GM21447 (cell line): ENCODE measurements around the gene SMIM14.
"Not testable (repeated sequence)": the region's sequence is repeated elsewhere in the genome, so short reads cannot be mapped to it uniquely, and the experiment has no call there.

Experiments
- ATAC-seq: cut with Tn5 transposase; IDR thresholded peaks from one replicate; pipeline ENCODE4 v1.9.1; 2021; ENCODE audit not compliant: unreplicated experiment

Gene SMIM14

DNA sequence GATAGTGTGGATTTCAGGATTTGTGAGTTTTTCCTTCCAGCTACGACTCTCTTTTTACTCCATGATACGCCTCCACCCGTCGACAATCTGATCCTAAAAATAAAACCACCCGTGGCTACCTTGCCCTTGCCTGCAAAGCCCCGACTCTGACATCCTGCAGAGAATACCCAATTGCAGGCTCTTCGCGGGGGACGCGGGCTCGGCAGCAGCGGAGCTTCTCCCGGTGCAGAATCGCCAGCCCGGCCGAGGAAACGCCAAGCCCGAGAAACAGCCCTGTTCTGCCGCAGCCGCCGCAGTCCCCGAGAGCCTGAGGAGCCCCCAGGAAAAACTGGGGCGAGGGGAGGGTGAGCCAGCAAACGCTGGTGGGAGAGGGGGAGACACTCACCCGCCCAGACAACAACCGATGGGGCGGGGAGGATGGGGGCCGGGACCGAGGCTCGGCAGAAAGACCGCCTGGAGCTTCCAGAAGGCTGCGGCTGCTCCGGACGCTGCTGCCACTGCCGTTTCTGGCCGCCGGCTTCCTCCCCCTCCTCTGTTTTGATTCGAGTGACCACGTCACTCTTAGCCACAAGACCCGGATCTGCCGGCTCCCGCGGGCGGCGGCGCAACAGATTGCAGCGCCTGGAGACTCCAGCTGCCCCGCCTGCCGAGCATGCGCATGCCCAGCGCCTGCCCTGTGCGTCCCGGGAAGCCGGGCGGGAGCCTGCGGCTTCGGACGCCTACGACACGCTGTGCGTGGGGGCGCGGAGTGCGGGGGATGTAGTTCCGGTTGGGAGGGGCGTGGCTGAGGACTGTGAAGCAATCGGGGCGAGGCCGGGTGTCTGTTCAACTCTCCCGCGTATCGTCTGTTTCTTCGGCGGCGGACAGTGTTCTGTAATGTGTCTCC, at the start of gene SMIM14:
Gene SMIM14, minus strand, starts transcription at position 512 of the 886 bp plus-strand sequence. CDS start 33,720 bp downstream, outside the sequence.
- peak; percentile 66 for ATAC-seq

- ATAC-seq: no peak
These were observed 48.3 kb upstream of the SMIM14 start for GRCh38 chr4:39687014-39687413.

DNA sequence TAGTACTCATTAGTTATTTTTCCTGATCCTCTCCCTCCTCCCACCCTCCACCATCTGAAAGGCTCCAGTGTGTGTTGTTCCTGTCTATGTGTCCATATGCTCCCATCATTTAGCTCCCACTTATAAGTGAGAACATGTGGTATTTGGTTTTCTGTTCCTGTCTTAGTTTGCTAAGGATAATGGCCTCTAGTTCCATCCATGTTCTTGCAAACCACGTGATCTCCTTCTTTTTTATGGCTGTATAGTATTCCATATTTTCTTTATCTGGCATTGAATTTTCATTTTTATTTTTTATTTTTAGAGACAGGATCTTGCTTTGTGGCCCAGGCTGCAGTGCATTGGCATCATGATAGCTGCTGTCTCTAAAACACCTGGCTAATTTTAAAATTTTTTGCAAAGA, 47.3 kb upstream of the SMIM14 start:
- ATAC-seq: no peak

DNA sequence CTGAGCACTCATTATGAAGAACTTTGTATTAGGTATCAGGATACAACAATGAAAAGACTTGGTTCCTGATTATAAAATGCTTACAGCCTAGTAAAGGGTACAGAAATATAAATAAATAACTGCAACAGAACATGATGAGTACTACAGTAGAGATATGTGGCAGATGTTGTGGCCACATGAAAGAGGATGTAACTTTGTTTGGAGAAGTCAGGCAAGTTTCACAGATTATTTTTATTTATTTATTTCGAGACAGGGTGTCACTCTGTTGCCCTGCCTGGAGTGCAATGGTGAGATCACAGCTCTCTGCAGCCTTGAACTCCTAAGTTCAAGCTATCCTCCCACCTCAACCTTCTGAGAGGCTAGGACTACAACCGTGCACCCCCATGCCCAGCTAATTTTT, 43.5 kb upstream of the SMIM14 start:
- peak; percentile 82 for ATAC-seq

DNA sequence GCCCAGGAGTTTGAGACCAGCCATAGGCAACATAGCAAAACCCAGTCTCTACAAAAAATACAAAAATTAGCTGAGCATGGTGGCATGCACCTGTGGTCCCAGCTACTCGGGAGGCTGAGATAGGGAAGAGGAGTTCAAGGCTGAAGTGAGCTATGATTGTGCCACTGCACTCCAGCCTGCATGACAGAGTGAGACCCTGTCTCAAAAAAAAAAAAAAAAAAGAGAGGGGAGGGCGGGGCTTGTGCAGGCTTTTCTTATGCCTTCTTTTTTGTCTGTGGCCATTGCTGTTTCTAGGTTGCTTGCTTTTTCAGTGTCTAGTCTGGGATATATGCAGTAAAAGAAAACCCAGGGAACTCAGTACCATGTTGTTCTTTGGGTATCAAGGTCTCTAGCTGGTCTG, 42.3 kb upstream of the SMIM14 start:
- ATAC-seq: not testable (repeated sequence)

- ATAC-seq: not testable (repeated sequence)
These were observed 37.0 kb upstream of the SMIM14 start for GRCh38 chr4:39675681-39676080.

DNA sequence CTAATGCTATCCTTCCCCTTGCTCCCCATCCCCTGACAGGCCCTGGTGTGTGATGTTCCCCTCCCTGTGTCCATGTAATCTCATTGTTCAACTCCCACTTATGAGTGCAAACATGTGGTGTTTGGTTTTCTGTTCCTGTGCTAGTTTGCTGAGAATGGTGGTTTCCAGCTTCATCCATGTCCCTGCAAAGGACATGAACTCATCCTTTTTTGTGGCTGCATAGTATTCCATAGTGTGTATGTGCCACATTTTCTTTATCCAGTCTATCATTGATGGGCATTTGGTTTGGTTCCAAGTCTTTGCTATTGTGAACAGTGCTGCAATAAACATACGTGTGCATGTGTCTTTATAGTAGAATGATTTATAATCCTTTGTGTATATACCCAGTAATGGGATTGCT, 31.6 kb upstream of the SMIM14 start:
- ATAC-seq: not testable (repeated sequence)

DNA sequence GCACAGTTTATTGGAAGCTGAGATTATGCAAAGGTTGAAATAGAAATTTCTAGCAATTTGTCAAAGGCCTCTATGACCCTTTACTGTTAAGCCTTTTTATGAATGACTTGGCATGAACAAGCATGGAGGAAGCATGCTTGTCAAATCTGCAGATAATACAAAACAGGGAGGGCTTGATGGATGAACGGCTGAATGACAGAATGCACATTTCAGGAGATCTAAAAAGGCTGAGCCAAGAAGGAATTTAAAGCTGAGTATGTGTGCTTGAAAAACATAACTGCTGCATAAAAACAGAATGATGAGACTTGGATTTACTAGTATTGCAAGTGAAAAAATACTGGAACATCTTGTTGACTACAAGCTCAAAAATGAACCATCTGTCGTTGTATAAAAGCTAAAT, 30.2 kb upstream of the SMIM14 start:
- ATAC-seq: no peak

GRCh38 chr4:39667706-39668105, 29.0 kb upstream of the SMIM14 start:
- ATAC-seq: no peak

DNA sequence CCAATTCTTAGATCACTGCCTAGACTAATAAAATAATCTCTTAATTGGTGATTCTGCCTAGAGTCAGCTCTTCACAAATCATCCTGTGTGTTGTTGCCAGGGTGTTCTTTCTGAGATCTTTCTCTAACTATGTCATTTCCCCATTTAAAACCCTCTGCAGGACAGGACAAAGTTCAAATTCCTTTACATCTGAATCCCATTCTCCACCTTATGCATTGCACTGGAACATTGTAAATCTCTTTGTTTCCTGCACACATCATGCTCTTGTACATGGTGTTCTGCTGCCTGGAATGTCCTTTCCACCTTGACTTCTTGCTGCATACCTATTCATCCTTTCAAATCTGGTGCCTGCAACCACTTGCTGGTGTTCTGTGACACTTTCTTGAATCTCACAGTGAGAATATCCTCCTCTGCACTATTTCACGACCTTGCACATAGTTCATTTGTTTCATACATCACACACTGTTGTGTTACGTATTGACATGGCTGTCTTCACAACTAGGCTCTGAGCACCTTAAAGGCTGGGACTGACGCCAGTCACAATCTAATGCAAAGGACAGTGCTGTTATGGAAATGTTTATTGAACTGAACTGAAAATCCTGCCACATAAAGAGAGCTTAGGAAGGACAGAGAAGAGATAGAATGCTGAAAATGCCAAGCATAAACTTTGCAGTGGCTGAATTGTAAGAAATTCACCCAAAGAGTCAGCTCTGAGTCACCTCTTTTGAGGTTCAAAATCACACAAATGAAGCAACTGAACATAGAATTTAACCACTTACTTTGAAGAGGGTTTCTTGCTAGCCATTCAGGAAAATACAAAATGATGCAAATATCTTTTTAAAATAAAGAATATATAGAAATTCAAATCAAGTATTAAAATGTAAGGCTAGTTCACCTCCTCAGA, 26.4 kb upstream of the SMIM14 start:
- no peak for ATAC-seq

DNA sequence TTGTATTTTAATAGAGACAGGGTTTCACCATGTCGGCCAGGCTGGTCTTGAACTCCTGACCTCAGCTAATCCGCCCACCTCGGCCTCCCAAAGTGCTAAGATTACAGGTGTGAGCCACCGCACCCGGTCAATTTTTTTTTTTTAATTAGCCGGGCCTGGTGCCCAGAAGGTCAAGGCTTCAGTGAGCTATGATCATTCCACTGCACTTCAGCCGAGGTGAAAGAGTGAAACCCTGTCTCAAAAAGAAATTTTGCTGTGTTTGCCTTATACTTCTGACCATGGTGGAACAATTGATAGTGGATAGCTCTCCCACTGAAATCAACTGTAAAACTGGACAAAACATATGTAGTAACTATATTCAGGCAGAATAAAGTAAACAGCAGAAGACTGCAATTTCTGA, 24.0 kb upstream of the SMIM14 start:
- ATAC-seq: no peak

GRCh38 chr4:39660757-39661156, 22.1 kb upstream of the SMIM14 start:
- no peak for ATAC-seq

DNA sequence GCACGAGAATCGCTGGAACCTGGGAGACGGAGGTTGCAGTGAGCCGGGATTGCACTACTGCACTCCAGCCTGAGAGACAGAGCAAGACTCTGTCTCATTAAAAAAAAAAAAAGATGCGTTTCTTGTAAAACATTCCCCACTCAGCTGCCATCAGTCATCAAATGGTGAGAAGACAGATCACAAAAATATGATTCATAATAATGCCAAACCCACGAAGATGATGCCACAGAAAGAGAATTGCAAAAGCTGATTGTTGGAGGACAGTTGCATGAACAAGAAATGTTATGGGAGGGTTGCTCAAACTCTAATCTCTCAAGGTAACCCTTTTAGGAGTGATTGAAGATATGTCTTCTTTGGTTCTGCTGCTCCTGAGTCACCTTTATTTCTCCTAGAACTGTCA, 21.4 kb upstream of the SMIM14 start:
- ATAC-seq: no peak

GRCh38 chr4:39658756-39659155, 20.1 kb upstream of the SMIM14 start:
- ATAC-seq: no peak

GRCh38 chr4:39657465-39657864, 18.8 kb upstream of the SMIM14 start:
- ATAC-seq: peak; percentile 86

DNA sequence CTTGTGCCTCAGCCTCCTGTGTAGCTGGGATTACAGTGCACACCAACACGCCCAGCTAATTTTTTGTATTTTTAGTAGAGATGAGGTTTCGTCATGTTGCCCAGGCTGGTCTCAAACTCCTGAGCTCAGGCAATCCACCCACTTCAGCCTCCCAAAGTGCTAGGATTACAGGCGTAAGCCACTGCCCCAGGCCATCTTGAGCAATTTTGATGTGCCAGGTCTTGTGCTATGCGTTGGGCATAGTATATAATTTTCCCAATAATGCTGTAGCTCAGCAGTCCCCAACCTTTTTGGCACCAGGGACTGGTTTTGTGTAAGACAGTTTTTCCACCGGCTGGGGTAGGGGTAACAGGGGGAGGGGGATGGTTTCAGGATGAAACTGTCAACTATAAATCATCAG, 18.0 kb upstream of the SMIM14 start:
- not testable (repeated sequence) for ATAC-seq

GRCh38 chr4:39655876-39656275, 17.2 kb upstream of the SMIM14 start:
- ATAC-seq: no peak

DNA sequence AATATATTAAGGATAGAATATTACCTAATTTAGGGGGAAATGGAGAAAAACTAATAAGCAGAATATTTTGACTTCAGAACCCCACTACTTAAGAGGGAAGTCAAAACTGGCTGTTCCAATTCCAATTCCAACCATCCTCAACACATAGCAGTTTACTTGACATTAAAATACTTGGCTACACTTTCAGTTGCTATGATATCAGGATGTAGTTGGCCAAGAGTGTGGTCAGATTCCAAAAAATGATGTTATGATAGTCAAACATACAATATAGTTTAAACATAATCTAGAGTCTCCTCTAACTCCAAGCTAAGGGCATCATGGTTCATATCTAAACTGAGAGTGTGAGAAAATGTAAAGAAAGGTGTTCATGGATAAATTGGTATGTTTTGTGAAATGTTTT, 16.5 kb upstream of the SMIM14 start:
- ATAC-seq: no peak

GRCh38 chr4:39651586-39651985, 12.9 kb upstream of the SMIM14 start:
- not testable (repeated sequence) for ATAC-seq

GRCh38 chr4:39649639-39650265, 11.1 kb upstream of the SMIM14 start:
- no peak for ATAC-seq

- no peak for ATAC-seq
These were observed 10.3 kb upstream of the SMIM14 start for GRCh38 chr4:39648827-39649558.
